Progenitor cell of endocrine pancreas (in vitro differentiated cells): ENCODE results near the gene LEMD1. TPM values are rescaled to one million over a fixed set of nuclear protein-coding genes. Genes with fewer than 3 reads are reported as not detected.

Experiments
- DNase-seq: peaks from one replicate; pipeline ENCODE4 v3.0.0; 2021; ENCODE audit warnings: low spot score; ENCODE audit not compliant: unreplicated experiment
- H3K27ac Mint-ChIP-seq: 2 replicates; pipeline ENCODE4 v1.8.0; 2021; ENCODE audit warnings: mild to moderate bottlenecking, moderate library complexity, mixed read lengths
- H3K27me3 Mint-ChIP-seq: 2 replicates; pipeline ENCODE4 v1.8.0; 2021; ENCODE audit warnings: mixed read lengths
- H3K36me3 Mint-ChIP-seq: 2 replicates; pipeline ENCODE4 v1.8.0; 2022; ENCODE audit warnings: mixed read lengths; ENCODE audit not compliant: insufficient read depth
- H3K4me1 Mint-ChIP-seq: 2 replicates; pipeline ENCODE4 v1.8.0; 2021; ENCODE audit warnings: low read depth, mixed read lengths
- H3K4me3 Mint-ChIP-seq: 2 replicates; pipeline ENCODE4 v1.8.0; 2021; ENCODE audit warnings: low read depth, mild to moderate bottlenecking, moderate library complexity, mixed read lengths
- H3K9me3 Mint-ChIP-seq: 2 replicates; pipeline ENCODE4 v1.8.0; 2021; ENCODE audit warnings: low read depth, mixed read lengths
- total RNA-seq: library from RNA; stranded (reverse); gene quantifications from 2 replicates; pipeline ENCODE4 v1.2.1, GENCODE V29; 2021
- TF ChIP-seq, protein P1 (sequence below): fragments of 200-600 bp; sonication (generic); IDR thresholded peaks from one replicate; pipeline ENCODE4 v1.5.0; 2021; ENCODE audit warnings: antibody characterized with exemption, mild to moderate bottlenecking; ENCODE audit not compliant: unreplicated experiment

Gene LEMD1
- total RNA-seq, 1 donor from 2014 or later = 13.9 TPM

DNA sequence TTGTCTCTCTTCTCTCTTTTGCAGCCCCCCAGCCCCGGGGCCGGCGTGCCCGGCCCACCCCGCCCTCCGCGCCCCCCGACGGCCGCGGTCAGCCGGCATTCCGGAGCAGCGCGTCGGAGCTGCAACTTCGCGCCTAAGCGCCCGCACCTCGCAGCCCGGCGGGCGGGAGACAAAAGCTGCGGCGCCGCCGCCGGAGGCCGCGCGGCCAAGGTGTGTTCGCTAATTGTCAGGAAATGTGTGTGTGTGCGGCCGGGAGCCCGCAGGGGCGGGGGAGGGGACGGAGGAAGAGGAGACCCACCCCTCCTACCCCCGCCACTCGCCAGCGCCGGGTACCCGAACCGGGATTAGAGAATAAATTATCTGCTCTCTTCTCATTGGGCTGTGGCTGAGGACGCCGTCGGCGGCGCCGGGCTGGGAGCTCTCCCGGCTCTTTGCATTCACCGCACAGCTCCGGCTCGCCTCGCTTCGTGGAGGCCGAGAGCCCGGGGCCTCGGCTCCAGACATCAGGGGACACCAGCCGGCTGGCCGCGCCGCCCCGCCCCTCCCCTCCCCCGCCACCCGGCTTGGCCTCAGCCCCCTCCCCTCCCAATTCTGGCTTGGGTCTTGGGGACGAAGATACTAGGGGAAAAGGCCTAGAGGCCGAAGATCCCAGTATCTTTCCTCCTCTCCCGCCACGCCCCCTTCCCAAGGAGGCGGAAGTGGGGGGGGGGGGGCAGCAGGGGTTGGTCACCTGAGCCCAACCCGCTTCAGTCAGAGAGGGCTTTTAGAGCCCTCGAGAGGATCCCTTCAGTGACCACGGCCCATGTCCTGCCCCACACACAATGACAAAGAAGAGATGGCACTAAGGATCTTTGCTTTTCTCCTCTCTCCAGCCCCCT is 35.3 kb upstream of the LEMD1 start:
- Mint-ChIP-seq H3K9me3 (no peaks in the 10 kb centered on the region), H3K27ac (no peak overlapping the region), H3K4me1 (peaks cover 8% of the 10 kb centered on the region), H3K4me3 (peak overlapping the region; percentile 86), H3K36me3 (no peaks in the 10 kb centered on the region), H3K27me3 (peaks cover 27% of the 10 kb centered on the region)
- TF ChIP-seq, protein P1, sequence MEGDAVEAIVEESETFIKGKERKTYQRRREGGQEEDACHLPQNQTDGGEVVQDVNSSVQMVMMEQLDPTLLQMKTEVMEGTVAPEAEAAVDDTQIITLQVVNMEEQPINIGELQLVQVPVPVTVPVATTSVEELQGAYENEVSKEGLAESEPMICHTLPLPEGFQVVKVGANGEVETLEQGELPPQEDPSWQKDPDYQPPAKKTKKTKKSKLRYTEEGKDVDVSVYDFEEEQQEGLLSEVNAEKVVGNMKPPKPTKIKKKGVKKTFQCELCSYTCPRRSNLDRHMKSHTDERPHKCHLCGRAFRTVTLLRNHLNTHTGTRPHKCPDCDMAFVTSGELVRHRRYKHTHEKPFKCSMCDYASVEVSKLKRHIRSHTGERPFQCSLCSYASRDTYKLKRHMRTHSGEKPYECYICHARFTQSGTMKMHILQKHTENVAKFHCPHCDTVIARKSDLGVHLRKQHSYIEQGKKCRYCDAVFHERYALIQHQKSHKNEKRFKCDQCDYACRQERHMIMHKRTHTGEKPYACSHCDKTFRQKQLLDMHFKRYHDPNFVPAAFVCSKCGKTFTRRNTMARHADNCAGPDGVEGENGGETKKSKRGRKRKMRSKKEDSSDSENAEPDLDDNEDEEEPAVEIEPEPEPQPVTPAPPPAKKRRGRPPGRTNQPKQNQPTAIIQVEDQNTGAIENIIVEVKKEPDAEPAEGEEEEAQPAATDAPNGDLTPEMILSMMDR = no peak
- DNase-seq = peak; percentile 55

DNA sequence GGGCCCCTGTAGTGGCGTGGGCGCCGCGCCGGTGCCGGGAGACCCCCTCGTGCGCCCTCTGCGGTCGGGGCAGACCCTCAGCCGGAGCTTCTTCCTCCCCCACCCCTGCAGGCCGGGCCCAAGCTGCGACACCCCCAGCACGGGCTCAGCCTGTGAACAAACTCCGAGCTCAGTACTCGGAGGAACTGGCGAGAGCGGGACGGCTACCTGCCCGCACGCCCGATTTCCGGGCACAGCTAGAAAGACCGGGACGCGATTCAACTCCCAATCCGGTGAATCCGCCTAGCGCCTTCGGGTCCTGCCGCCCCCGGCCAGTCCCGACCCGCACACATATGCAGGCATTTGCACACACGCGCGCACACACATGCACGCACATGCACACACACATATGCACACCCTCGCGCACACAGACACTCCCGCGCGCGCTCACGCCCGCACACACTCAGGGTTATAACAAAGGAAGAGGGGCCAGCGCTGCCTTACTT is 34.6 kb upstream of the LEMD1 start:
- peak overlapping the region; percentile 86 for H3K4me3 Mint-ChIP-seq
- H3K27me3 Mint-ChIP-seq = peaks cover 24% of the 10 kb centered on the region
- TF ChIP-seq, protein P1 = peak; percentile 30
- H3K27ac Mint-ChIP-seq = peak overlapping the region; percentile 95
- peaks cover 14% of the 10 kb centered on the region for H3K4me1 Mint-ChIP-seq
- no peaks in the 10 kb centered on the region for H3K36me3 Mint-ChIP-seq
- no peaks in the 10 kb centered on the region for H3K9me3 Mint-ChIP-seq
- peak; percentile 32 for DNase-seq

DNA sequence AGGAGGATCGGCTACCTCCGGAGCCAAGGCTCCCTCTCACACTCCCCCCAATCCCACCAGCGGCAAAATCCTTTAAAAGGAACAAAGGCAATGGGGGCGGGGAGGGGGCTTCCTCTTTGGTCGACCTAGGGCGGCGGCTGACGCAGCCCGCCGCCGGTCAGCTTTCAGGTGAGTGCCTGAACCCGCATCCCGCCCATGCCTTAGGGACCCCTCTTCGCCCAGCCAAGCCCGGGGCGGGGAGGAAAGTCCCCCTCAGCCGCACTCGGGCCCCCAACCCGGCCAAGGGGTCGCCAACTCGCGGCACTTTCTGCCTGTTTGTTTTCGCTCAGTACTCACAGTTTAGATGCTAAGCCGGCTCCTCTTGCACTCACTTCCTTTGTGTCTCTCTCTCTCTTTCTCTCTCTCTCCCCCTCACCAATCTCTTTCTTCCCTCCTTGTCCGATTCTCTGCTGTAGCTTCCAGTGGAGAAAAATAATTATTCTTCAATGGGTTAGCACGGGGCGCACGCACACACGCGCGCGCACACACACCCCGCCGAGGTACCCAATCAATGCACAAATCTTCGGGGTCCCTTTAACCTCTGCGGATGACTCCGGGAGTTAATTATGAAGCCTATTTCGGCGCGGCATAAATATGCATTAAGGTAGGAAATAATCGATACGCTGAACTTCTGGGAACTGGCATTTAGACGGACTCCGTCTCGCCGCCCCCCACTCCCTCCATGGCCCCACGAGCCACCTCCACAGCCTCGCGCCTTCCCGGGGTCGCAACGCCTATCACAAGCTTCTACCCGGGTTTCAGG is 33.9 kb upstream of the LEMD1 start, which contains the start of gene BLACAT1:
Gene BLACAT1 (minus strand): TSS at position 465 of the 802 bp plus-strand sequence.
- H3K4me3 Mint-ChIP-seq = peak within 1 kb of the TSS; percentile 86
- TF ChIP-seq, protein P1 = no peak
- H3K9me3 Mint-ChIP-seq = no peaks in the 10 kb centered on the region
- peaks cover 20% of the 10 kb centered on the region for H3K4me1 Mint-ChIP-seq
- peaks cover 22% of the 10 kb centered on the region for H3K27me3 Mint-ChIP-seq
- no peak for DNase-seq
- no peaks in the 10 kb centered on the region for H3K36me3 Mint-ChIP-seq
- H3K27ac Mint-ChIP-seq = peak within 1 kb of the TSS; percentile 96

DNA sequence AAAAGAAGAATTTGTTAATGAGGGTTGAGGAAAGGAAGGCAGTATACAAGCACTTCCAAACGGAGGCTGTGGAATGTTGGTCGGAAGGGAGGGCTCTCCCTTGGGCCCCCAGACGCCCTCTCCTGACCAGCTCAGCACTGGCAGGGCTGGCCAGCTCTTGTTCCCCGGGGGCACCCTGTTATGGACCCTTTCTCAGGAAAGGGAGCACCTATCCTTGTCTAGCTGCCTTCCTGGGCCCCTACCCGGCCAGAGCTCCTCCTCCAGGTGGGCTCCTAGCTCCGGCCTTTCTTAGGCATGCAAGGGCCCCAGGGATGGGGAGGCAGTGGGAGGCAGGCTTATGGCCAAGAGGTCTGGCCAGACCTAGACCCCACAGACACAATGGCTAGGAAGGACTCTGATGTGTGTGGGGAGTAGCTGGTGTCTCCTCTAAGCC is 33.1 kb upstream of the LEMD1 start:
- peaks cover 19% of the 10 kb centered on the region for H3K27me3 Mint-ChIP-seq

More for the DNA sequence above, 33.1 kb upstream of the LEMD1 start:
- Mint-ChIP-seq H3K27ac (no peak overlapping the region), H3K4me1 (peaks cover 27% of the 10 kb centered on the region), H3K9me3 (no peaks in the 10 kb centered on the region), H3K36me3 (no peaks in the 10 kb centered on the region), H3K4me3 (peak overlapping the region; percentile 86)
- TF ChIP-seq, protein P1 = peak; percentile 29
- DNase-seq = no peak
